PC-9 (cell line): ENCODE data around the gene NEIL3. TPM values are rescaled to one million over a fixed set of nuclear protein-coding genes. Genes with fewer than 3 reads are reported as not detected.

ENCODE experiments used
- BruUV-seq: library from RNA; stranded (reverse); fragments of 400-500 nt; replicated peaks from 2 replicates; lab custom pipeline; 2021; lab: Mats Ljungman, UMichigan
- CTCF ChIA-PET: fragments of 300-600 bp; sonication (Branson Sonifier 250); formaldehyde crosslinking; loops from one replicate; lab custom pipeline; 2022; ENCODE audit warnings: antibody characterized with exemption; lab: Charles Lee
- POLR2A ChIA-PET: fragments of 300-600 bp; sonication (Branson Sonifier 250); formaldehyde crosslinking; loops from one replicate; lab custom pipeline; 2022; ENCODE audit warnings: antibody characterized with exemption; ENCODE audit not compliant: unreplicated experiment; lab: Charles Lee
- DNase-seq, 2 experiments: peaks; one replicate each; pipeline versions ENCODE4 v3.0.0 to v3.0.0-alpha.2; 2015 to 2022; ENCODE audit warnings: mixed read lengths in 1 of 2
- H2AFZ ChIP-seq: fragments of 200-600 bp; sonication (generic); 2 replicates; pipeline ENCODE4 v1.8.1; 2017; ENCODE audit warnings: antibody characterized with exemption
- H3F3A ChIP-seq: fragments of 200-600 bp; sonication (generic); 2 replicates; pipeline ENCODE4 v1.8.1; 2017; ENCODE audit warnings: antibody characterized with exemption, mild to moderate bottlenecking, low read depth; ENCODE audit not compliant: insufficient read depth
- H3K27ac ChIP-seq: fragments of 200-600 bp; sonication (generic); 2 replicates; pipeline ENCODE4 v1.6.1; 2016; ENCODE audit warnings: mixed run types
- H3K27me3 ChIP-seq: fragments of 200-600 bp; sonication (generic); 2 replicates; pipeline ENCODE4 v1.6.1; 2016; ENCODE audit warnings: low read depth, mixed run types; ENCODE audit not compliant: insufficient read depth
- H3K36me3 ChIP-seq: fragments of 200-600 bp; sonication (generic); 2 replicates; pipeline ENCODE4 v1.6.1; 2016; ENCODE audit warnings: low read depth, mixed run types
- H3K4me1 ChIP-seq: fragments of 200-600 bp; sonication (generic); replicated peaks from 2 replicates; pipeline ENCODE4 v1.6.1; 2016; ENCODE audit warnings: mixed run types; ENCODE audit not compliant: insufficient read depth
- H3K4me2 ChIP-seq: fragments of 200-600 bp; sonication (generic); 2 replicates; pipeline ENCODE4 v1.6.1; 2017; ENCODE audit warnings: mixed run types
- H3K4me3 ChIP-seq: fragments of 200-600 bp; sonication (generic); 2 replicates; pipeline ENCODE4 v1.6.1; 2016; ENCODE audit warnings: mixed run types
- H3K79me2 ChIP-seq: fragments of 200-600 bp; sonication (generic); 2 replicates; pipeline ENCODE4 v1.6.1; 2017; ENCODE audit warnings: low read depth, mixed run types
- H3K9me2 ChIP-seq: fragments of 200-600 bp; sonication (generic); 2 replicates; pipeline ENCODE4 v1.8.1; 2017; ENCODE audit warnings: mild to moderate bottlenecking; ENCODE audit not compliant: insufficient read depth
- H3K9me3 ChIP-seq: fragments of 200-600 bp; sonication (generic); 2 replicates; pipeline ENCODE4 v1.8.1; 2016; ENCODE audit warnings: low read depth; ENCODE audit not compliant: insufficient read depth
- H4K20me1 ChIP-seq: fragments of 200-600 bp; sonication (generic); 2 replicates; pipeline ENCODE4 v1.8.1; 2017; ENCODE audit not compliant: insufficient read depth
- CTCF ChIP-seq: fragments of 200-600 bp; sonication (generic); conservative IDR thresholded peaks from 2 replicates; pipeline ENCODE4 v1.6.1; 2017; ENCODE audit warnings: mixed run types, antibody characterized with exemption, mild to moderate bottlenecking, moderate library complexity
- EZH2 ChIP-seq: fragments of 200-600 bp; sonication (generic); IDR thresholded peaks from 2 replicates; pipeline ENCODE4 v1.8.0; 2017; ENCODE audit warnings: antibody characterized with exemption, low read depth
- intact Hi-C: fragments of 100-400 bp; cut with micrococcal nuclease; formaldehyde crosslinking; loops from one replicate; pipeline ENCODE4 v1.10.0; 2022; ENCODE audit not compliant: unreplicated experiment
- total RNA-seq: library from RNA; stranded (reverse); gene quantifications from 2 replicates; pipeline ENCODE4 v1.2.3, GENCODE V29; 2021

The NEIL3 gene
- total RNA-seq, 1 experiment from 2014 or later = 16.2 TPM

- no peak overlapping the region for H2AFZ ChIP-seq
- H3K27me3 ChIP-seq = no peaks in the 10 kb centered on the region
- BruUV-seq = no TSS peak
- no peak overlapping the region for H3K4me3 ChIP-seq
- DNase-seq = no peak
- intact Hi-C loops = no loop called here
- no peaks in the 10 kb centered on the region for H3K9me3 ChIP-seq
- no peaks in the 10 kb centered on the region for H3K9me2 ChIP-seq
- CTCF ChIA-PET = no interaction called here
- no peaks in the 10 kb centered on the region for H4K20me1 ChIP-seq
- no peaks in the 10 kb centered on the region for H3F3A ChIP-seq
- H3K4me1 ChIP-seq = no peaks in the 10 kb centered on the region
- no peak overlapping the region for H3K27ac ChIP-seq
- POLR2A ChIA-PET = no interaction called here
- no peaks in the 10 kb centered on the region for H3K79me2 ChIP-seq
- TF ChIP-seq CTCF (no peak), EZH2 (no peak)
- no peaks in the 10 kb centered on the region for H3K36me3 ChIP-seq
- H3K4me2 ChIP-seq = no peak overlapping the region
These were observed 95.3 kb downstream of the NEIL3 start for GRCh38 chr4:177404986-177405385.

GRCh38 chr4:177405508-177405907 lies 95.8 kb downstream of the NEIL3 start:
- ChIA-PET CTCF (no interaction called here), POLR2A (no interaction called here)
- H3F3A ChIP-seq = no peaks in the 10 kb centered on the region
- TF ChIP-seq CTCF (no peak), EZH2 (no peak)
- no peak overlapping the region for H2AFZ ChIP-seq
- no peak overlapping the region for H3K4me2 ChIP-seq
- no peaks in the 10 kb centered on the region for H3K9me3 ChIP-seq
- intact Hi-C loops = no loop called here
- H4K20me1 ChIP-seq = no peaks in the 10 kb centered on the region
- no peak overlapping the region for H3K4me3 ChIP-seq
- no TSS peak for BruUV-seq
- H3K27ac ChIP-seq = no peak overlapping the region
- H3K36me3 ChIP-seq = no peaks in the 10 kb centered on the region
- no peak for DNase-seq
- no peaks in the 10 kb centered on the region for H3K4me1 ChIP-seq
- H3K79me2 ChIP-seq = no peaks in the 10 kb centered on the region
- no peaks in the 10 kb centered on the region for H3K9me2 ChIP-seq
- no peaks in the 10 kb centered on the region for H3K27me3 ChIP-seq

- Histone ChIP-seq H3K4me2 (no peak overlapping the region), H3K4me1 (no peaks in the 10 kb centered on the region), H3K36me3 (no peaks in the 10 kb centered on the region), H3K4me3 (no peak overlapping the region), H3K79me2 (no peaks in the 10 kb centered on the region), H3K27ac (no peak overlapping the region), H3K27me3 (no peaks in the 10 kb centered on the region), H2AFZ (no peak overlapping the region), H3F3A (no peaks in the 10 kb centered on the region), H4K20me1 (no peaks in the 10 kb centered on the region), H3K9me2 (no peaks in the 10 kb centered on the region), H3K9me3 (no peaks in the 10 kb centered on the region)
- intact Hi-C loops = no loop called here
- ChIA-PET CTCF (no interaction called here), POLR2A (no interaction called here)
- DNase-seq = no peak
- no TSS peak for BruUV-seq
- TF ChIP-seq EZH2 (no peak), CTCF (no peak)
These were observed 98.3 kb downstream of the NEIL3 start for GRCh38 chr4:177408023-177408422.
